GM19463 (cell line): Measurements from ENCODE around the gene CCDC144A.
"Not testable (repeated sequence)": the region's sequence is repeated elsewhere in the genome, so short reads cannot be mapped to it uniquely, and the experiment has no call there.

Experiments
- ATAC-seq: cut with Tn5 transposase; IDR thresholded peaks from one replicate; pipeline ENCODE4 v1.9.1; 2021; ENCODE audit warnings: mild to moderate bottlenecking, moderate library complexity; ENCODE audit not compliant: unreplicated experiment

CCDC144A gene

DNA sequence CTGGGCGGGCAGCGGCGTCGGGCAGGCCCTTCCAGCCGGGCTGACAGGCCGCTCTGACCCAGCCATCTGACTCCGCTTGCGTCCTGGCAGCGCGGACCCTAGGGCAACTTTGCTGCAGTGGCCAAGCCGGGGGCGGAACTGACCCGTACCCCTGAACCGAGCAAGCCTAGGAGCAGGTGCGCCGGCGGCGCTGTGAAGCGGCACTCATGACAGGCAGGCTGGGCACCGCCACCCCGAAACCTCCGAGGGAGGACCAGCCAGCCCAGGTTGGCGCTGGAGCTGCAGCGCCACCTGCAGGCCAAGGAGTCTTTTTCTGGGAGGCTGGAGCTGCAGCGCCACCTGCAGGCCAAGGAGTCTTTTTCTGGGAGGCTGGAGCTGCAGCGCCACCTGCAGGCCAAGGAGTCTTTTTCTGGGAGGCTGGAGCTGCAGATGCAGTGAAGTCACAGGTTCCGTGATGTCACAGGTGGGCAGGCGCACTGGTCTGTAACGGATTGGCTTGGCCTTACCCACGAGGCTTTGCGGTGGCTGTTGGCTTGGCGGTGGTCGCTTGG is at the start of gene CCDC144A:
Gene CCDC144A (plus strand): TSS at position 511 of the 551 bp plus-strand sequence. CDS start 160 bp downstream, outside the sequence.
- ATAC-seq = not testable (repeated sequence)

- ATAC-seq = no peak
These were observed 40.5 kb upstream of the CCDC144A start for GRCh38 chr17:16649585-16649984.

DNA sequence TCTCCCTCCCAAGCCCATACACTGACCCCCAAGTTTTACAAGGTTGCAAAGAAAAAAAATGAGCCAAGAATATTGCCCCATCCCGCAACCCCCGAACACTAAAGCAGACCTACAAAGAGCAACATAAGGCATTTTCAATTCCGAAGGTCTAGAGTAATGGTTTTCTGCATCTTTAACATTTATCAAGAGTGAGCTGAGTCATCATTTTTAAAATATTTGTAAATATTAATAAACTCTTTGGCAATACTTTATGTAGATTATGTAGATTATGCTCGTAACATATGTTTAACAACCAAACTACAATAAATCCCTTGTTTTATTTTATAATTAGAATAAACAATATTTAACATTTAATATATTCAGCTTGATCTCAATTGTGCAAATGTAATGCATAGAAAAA is 37.8 kb upstream of the CCDC144A start:
- ATAC-seq = no peak

DNA sequence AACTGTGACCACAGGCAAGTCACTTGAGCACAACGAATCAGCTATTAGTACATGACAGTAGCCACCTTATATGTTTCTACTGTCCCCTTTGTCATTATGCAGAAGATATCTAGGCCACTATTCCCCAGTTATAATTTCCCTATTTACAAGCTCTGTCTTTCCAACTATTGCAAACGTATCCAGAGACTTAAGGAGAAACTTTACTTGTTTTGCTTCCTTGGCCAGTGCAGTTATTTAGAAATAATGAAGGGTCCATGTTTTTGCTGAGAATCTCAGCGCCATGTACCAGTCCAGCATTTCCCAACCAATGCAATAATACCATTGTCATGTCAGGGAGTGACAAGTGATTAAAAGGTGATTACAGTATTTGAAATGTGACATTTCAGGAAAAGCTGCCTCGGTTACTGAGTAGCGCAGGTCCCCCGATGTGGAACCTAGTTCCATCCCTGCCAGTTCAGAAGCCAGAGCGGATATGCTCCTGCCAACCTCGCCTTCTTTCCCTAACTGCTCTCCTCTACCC is 37.1 kb upstream of the CCDC144A start:
- ATAC-seq = no peak

DNA sequence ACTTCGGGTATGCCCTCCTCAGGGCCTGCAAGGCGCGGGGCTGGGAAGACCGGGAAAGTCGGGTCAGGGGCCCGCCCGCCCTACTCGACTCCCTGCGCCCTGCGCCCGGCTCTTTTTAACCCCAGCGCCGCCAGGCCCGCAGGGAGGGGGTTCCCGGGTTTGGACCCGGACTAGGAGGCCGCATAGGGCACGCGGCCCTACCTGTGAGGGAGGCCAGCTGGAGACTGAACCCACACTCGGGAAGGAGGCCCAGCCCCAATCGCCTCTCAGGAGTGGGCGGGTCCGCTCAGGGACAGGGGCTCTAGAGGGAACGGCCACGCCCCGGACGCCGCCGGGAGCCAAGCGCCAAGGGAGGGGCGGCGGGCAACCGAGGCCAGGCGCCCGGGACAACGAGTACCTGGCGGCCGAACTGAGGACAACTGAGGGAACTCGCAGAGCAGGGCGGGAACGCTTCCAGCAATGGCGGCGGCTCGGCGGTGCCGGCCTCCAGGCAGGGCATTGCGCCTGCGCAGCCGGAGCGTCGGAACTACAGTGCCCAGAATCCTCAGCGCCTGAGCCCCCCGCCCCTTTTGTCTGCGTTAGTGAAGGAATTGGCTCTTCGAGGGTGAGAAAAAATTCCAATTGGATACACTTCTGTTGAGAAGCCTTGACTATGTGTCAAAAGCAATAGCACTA is 36.5 kb upstream of the CCDC144A start, which contains the start of gene ZNF624:
Gene ZNF624 (minus strand): TSS at position 484 of the 675 bp plus-strand sequence.
- peak; percentile 94 for ATAC-seq

DNA sequence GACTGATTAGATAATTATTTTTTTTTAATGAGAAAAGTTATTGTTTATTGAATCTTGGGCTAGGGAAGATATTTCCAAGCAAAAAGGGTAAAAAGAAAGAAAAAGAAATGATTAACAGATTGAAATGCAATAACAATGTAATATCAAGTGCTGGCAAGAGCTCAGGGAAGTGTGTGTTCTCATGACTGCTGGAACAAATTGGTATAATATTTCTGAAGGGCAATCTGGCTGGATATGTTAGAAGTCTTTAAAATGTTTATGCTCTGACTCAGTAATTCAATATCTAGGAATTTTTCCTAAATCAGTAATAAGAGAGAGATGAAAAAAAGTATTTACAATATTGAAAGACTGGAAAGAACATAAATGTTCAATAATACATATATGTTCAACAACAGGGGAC is 28.8 kb upstream of the CCDC144A start:
- no peak for ATAC-seq

DNA sequence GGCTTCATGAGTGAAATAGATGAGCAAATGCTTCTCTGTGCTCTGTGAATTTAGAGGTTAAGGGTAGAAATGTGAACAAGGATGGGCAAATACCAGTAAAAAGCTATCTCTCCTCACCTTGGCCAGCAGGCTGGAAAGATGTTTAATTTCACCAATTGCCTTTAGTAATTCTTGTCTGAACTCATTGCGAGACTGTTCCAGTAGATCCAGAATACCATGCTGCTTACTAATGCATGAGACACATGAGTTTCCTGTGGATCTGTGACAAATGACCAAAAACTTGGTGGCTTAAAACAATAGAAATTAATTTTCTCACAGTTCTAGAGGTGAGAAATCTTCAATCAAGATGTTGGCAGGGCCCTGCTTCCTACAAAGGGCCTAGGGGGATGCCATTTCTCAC is 27.1 kb upstream of the CCDC144A start:
- ATAC-seq = no peak

DNA sequence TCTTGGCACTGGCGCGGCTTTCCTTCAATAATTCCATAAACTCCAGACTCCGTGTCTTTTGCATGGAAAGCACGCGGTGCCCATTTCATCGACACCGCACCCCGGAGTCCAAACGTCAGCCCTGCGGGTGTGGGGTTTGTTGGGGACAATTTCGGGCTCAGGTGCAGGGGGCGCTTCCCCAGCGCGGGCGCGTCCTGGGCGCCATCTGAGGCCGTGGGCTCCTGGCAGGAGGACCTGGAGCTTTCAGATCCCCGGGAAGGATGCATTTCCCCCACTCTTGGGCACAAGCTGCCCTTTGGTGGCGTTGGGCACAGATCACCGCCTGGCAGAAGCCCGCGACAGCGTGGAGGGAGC is 23.5 kb upstream of the CCDC144A start:
- not testable (repeated sequence) for ATAC-seq

DNA sequence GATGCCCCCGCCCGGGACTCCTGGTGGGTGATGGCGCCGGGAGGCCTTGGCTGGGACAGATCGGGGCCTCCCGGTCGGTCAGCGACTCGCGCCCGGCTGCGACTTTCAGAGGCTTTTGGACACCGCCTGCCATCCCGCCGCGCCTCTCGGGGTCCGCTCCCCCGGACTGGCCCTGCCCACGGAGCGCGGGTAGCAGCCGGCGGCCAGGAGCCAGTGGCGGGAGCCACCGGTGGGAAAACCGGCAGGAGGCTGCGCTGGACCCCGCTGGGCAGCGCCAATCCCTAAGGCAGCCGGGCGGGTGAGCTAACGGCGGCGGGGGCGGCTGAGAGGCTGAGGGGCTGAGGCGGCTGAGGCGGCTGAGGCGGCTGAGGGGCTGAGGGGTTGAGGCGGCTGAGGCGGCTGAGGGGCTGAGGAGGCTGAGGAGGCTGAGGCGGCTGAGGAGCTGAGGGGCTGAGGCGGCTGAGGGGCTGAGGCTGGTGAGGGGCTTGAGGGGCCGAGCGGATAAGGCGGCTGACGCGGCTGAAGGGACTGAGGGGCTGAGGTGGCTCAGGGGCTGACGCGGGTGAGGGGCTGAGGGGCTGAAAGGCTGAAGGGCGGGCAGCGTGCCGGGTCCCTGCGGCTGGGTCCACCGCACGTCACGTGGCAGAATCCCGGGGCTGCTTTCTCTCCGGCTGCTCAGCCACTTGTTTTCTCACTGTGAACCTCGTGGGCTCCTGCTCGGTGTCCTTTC is 23.0 kb upstream of the CCDC144A start:
- not testable (repeated sequence) for ATAC-seq

DNA sequence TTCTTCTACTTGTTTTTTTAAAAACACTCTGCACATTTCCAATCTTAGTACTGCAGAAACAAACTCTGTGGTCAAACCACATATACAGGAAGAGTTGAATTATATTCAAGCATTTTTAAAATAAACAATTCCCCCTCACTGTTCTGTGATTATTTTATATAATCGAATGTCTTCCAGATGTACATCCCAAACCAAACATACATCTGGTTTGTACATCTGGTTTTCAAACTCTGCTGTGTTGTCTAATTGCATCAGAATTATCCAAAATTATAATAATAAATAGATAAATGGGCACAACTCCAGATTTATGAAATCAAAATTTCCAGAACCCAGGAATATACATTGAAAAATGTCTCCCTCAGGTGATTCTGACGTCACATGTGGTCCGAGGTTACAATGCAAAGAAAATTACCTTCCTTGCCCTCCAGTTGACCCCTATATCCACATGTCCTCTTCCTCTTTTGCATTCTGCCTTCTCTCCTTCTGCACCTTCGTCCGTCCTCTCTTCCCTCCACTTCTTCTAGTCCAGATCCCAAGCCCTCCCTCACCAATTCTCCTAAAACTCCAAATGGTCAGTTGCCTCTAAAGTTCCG is 13.3 kb upstream of the CCDC144A start:
- ATAC-seq = no peak

GRCh38 chr17:16683290-16684138 is 6.5 kb upstream of the CCDC144A start:
- not testable (repeated sequence) for ATAC-seq

GRCh38 chr17:16686019-16686418 is 4.0 kb upstream of the CCDC144A start:
- not testable (repeated sequence) for ATAC-seq

GRCh38 chr17:16687151-16687550 is 2.9 kb upstream of the CCDC144A start:
- ATAC-seq = not testable (repeated sequence)

- ATAC-seq = not testable (repeated sequence)
These were observed 406 bp downstream of the CCDC144A start for GRCh38 chr17:16690447-16690846.

- ATAC-seq = not testable (repeated sequence)
These were observed 7.6 kb downstream of the CCDC144A start for GRCh38 chr17:16697603-16698002.

DNA sequence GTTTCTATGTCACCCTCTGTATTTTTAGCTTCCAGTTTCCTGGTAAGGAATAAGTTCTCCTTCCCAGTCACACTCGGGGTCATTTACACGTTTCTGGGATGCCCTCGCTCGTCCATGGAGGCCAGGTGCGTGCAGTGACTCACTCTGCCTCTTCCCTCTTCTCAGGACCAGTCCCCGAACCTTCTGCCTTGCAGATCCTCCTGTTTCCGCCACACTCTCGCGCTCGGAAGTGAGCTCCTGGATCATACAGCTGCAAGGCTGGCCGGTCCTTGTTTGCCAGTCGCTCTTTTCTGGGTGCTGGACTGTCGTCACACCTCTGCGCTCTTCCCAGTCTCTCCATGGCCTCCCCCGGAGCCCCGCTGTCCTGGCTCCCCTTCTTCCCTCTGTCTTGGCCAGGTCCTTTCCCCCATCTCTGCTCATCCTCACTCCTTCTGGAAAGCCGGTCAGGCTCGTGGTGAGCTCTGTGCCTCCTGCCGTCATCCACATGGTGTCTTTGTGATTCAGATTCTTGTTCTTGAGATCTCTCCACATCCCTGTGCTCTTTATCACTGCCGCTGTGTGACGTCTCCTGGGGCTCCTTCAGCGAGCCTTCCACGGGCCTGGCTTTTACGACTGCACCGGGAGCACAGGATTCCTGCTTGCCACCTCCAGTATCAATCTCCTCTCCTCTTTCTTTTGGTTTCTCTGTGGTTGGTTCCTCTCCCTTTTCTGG is 55.6 kb downstream of the CCDC144A start:
- ATAC-seq = not testable (repeated sequence)

DNA sequence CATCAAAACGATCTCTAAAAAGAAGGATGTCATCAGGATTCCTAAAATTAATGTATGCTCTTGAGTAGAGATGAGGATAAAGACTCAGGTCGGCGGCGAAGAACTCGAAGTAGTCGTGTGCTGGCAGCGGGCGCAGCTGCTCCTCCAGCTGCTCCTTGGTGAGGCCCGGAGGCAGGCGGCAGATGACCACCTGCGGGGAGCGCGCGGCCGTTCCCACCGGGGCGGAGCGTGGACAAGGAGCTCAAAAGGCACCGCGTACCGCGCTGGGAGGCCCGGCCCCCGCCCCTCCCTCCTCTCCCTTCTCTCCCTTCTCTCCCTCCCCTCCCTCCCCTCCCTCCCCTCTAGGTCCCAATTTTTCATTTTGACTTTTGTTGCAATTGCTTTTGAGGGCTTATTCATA is 56.5 kb downstream of the CCDC144A start:
- not testable (repeated sequence) for ATAC-seq

- not testable (repeated sequence) for ATAC-seq
These were observed 60.5 kb downstream of the CCDC144A start for GRCh38 chr17:16750515-16750914.

GRCh38 chr17:16751224-16751923 is 61.3 kb downstream of the CCDC144A start:
- not testable (repeated sequence) for ATAC-seq
